ENCODE results near the gene AMBRA1.

AMBRA1 gene

DNA sequence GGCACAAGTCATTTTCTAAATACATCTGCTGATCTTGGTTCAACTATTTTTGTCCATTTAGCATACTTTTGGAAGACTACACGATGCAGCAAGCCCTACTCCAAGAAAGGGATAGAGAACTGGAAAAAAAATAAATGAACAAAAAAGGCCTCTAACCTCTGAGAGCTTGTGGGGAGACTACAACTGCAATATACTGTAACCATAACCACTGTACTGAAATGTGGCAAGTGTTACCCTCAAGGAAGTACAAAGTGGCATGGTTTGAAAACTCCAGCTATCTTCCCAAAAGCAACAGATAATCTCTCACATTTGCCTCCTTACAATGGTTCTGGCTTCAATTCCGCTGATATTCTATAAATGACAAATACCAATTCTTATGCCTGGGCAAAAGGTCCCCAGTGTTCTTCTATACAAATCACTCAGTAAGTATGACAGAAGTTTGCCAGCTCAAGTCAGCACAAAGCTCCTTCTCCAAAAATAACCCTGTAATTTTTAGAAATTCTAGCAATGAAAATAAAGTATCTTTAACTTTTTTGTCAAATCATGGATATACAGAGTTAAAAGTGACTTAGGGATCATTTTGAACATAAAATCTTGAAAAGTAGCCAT is 22.9 kb downstream of the AMBRA1 start:
- Histone ChIP-seq H2BK12ac (ENCODE audit: low read length in 2 of 2) (no peak overlapping the region), H2BK120ac (ENCODE audit: low read depth, low read length) (no peak overlapping the region), H3K4me1 (ENCODE audit: control insufficient read depth, insufficient read depth, low read depth, low read length) (no peaks in the 10 kb centered on the region), H3K27me3 (ENCODE audit: control insufficient read depth in 1 of 2, insufficient read depth in 1 of 2, low read length in 2 of 2) (no peaks in the 10 kb centered on the region), H3K9me3 (ENCODE audit: control insufficient read depth, low read length) (no peaks in the 10 kb centered on the region), H3K79me1 (replicated peaks; ENCODE audit: low read length, poor library complexity, severe bottlenecking) (peaks cover 22% of the 10 kb centered on the region), H2BK15ac (ENCODE audit: low read depth, poor library complexity, severe bottlenecking) (no peak overlapping the region), H3K4me3 (ENCODE audit: insufficient read depth in 1 of 2, low read depth in 1 of 2, low read length in 2 of 2) (no peak overlapping the region), H2BK5ac (ENCODE audit: low read depth, low read length, poor library complexity, severe bottlenecking) (no peak overlapping the region), H2AK5ac (ENCODE audit: low read length, severe bottlenecking) (no peak overlapping the region), H3K23ac (ENCODE audit: low read length in 2 of 2) (no peak overlapping the region), H4K8ac (ENCODE audit: low read length) (no peak overlapping the region), H3K4me2 (ENCODE audit: low read length, poor library complexity, severe bottlenecking) (no peak overlapping the region), H3K14ac (ENCODE audit: low read length in 2 of 2) (no peak overlapping the region), H2AFZ (ENCODE audit: low read depth, low read length) (no peak overlapping the region), H3K9ac (ENCODE audit: low read length) (no peak overlapping the region), H4K91ac (ENCODE audit: low read length) (no peak overlapping the region), H3K36me3 (ENCODE audit: control insufficient read depth in 1 of 2, insufficient read depth in 2 of 2, low read depth in 1 of 2, low read length in 2 of 2) (peaks cover 0 to 4% of the 10 kb centered on the region in 2 experiments), H3K18ac (ENCODE audit: low read depth in 1 of 2, low read length in 2 of 2) (no peak overlapping the region), H3K4ac (ENCODE audit: low read depth in 1 of 2, low read length in 2 of 2) (no peak overlapping the region), H3K27ac (ENCODE audit: low read length, poor library complexity, severe bottlenecking) (no peak overlapping the region)
- no peak for DNase-seq
- WGBS = 93% methylated on average over 1 of the region's 2 CpGs

DNA sequence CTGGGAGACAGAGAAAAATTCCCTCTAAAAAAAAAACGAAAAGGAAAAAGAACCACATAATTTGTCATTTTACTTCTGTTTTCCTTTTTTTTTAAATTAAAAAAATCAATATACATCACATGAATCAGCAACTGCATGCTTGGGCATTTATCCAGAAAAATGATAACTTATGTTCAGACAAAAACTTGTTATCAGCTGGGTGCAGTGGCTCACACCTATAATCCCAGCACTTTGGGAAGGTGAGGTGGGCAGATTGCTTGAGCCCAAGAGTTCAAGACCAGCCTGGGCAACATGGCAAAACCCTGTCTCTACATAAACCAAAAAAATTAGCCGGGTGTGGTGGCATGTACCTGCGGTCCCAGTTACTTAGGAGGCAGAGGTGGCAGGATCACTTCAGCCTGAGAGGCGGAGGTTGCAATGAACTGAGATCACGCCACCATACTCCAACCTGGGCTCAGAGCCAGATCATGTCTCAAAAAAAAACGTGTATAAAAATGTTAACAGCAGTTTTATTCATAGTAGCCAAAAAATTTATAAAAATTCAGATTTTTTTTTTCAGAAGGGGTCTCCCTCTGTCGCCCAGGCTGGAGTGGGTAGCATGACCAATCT is 28.5 kb downstream of the AMBRA1 start:
- H4K8ac ChIP-seq (ENCODE audit: low read length) = no peak overlapping the region

GRCh38 chr11:46564459-46564858 is 29.4 kb downstream of the AMBRA1 start:
- Histone ChIP-seq H3K36me3 (ENCODE audit: control insufficient read depth in 1 of 2, insufficient read depth in 2 of 2, low read depth in 1 of 2, low read length in 2 of 2) (peaks cover 0 to 4% of the 10 kb centered on the region in 2 experiments), H3K4me2 (ENCODE audit: low read length, poor library complexity, severe bottlenecking) (no peak overlapping the region), H3K4me1 (ENCODE audit: control insufficient read depth, insufficient read depth, low read depth, low read length) (peaks cover 4% of the 10 kb centered on the region), H3K9ac (ENCODE audit: low read length) (no peak overlapping the region), H3K4ac (ENCODE audit: low read depth in 1 of 2, low read length in 2 of 2) (no peak overlapping the region), H2BK15ac (ENCODE audit: low read depth, poor library complexity, severe bottlenecking) (no peak overlapping the region), H3K14ac (ENCODE audit: low read length in 2 of 2) (no peak overlapping the region), H2AFZ (ENCODE audit: low read depth, low read length) (no peak overlapping the region), H3K23ac (ENCODE audit: low read length in 2 of 2) (no peak overlapping the region), H3K9me3 (ENCODE audit: control insufficient read depth, low read length) (no peaks in the 10 kb centered on the region), H2AK5ac (ENCODE audit: low read length, severe bottlenecking) (no peak overlapping the region), H2BK12ac (ENCODE audit: low read length in 2 of 2) (no peak overlapping the region), H3K27ac (ENCODE audit: low read length, poor library complexity, severe bottlenecking) (no peak overlapping the region), H2BK120ac (ENCODE audit: low read depth, low read length) (no peak overlapping the region), H4K8ac (ENCODE audit: low read length) (no peak overlapping the region), H3K79me1 (replicated peaks; ENCODE audit: low read length, poor library complexity, severe bottlenecking) (peaks cover 21% of the 10 kb centered on the region), H4K91ac (ENCODE audit: low read length) (no peak overlapping the region), H3K27me3 (ENCODE audit: control insufficient read depth in 1 of 2, insufficient read depth in 1 of 2, low read length in 2 of 2) (no peaks in the 10 kb centered on the region), H2BK5ac (ENCODE audit: low read depth, low read length, poor library complexity, severe bottlenecking) (no peak overlapping the region), H3K18ac (ENCODE audit: low read depth in 1 of 2, low read length in 2 of 2) (no peak overlapping the region), H3K4me3 (ENCODE audit: insufficient read depth in 1 of 2, low read depth in 1 of 2, low read length in 2 of 2) (no peak overlapping the region)
- DNase-seq = peak; percentile 56
- WGBS = no CpG with 5 or more reads among the region's 1 CpG

More for the DNA sequence above, 28.5 kb downstream of the AMBRA1 start:
- Histone ChIP-seq H2BK12ac (ENCODE audit: low read length in 2 of 2) (no peak overlapping the region), H3K27ac (ENCODE audit: low read length, poor library complexity, severe bottlenecking) (no peak overlapping the region), H3K79me1 (replicated peaks; ENCODE audit: low read length, poor library complexity, severe bottlenecking) (peaks cover 23% of the 10 kb centered on the region), H3K9me3 (ENCODE audit: control insufficient read depth, low read length) (no peaks in the 10 kb centered on the region), H3K14ac (ENCODE audit: low read length in 2 of 2) (no peak overlapping the region), H4K91ac (ENCODE audit: low read length) (no peak overlapping the region), H3K23ac (ENCODE audit: low read length in 2 of 2) (no peak overlapping the region), H2AK5ac (ENCODE audit: low read length, severe bottlenecking) (no peak overlapping the region), H3K4me1 (ENCODE audit: control insufficient read depth, insufficient read depth, low read depth, low read length) (peaks cover 4% of the 10 kb centered on the region), H3K4ac (ENCODE audit: low read depth in 1 of 2, low read length in 2 of 2) (no peak overlapping the region), H2BK15ac (ENCODE audit: low read depth, poor library complexity, severe bottlenecking) (no peak overlapping the region), H2AFZ (ENCODE audit: low read depth, low read length) (no peak overlapping the region), H3K4me2 (ENCODE audit: low read length, poor library complexity, severe bottlenecking) (no peak overlapping the region), H3K36me3 (ENCODE audit: control insufficient read depth in 1 of 2, insufficient read depth in 2 of 2, low read depth in 1 of 2, low read length in 2 of 2) (peaks cover 0 to 4% of the 10 kb centered on the region in 2 experiments), H3K27me3 (ENCODE audit: control insufficient read depth in 1 of 2, insufficient read depth in 1 of 2, low read length in 2 of 2) (no peaks in the 10 kb centered on the region), H3K4me3 (ENCODE audit: insufficient read depth in 1 of 2, low read depth in 1 of 2, low read length in 2 of 2) (no peak overlapping the region), H3K9ac (ENCODE audit: low read length) (no peak overlapping the region), H3K18ac (ENCODE audit: low read depth in 1 of 2, low read length in 2 of 2) (no peak overlapping the region), H2BK120ac (ENCODE audit: low read depth, low read length) (no peak overlapping the region), H2BK5ac (ENCODE audit: low read depth, low read length, poor library complexity, severe bottlenecking) (no peak overlapping the region)
- DNase-seq = no peak
- WGBS = 97% methylated on average over 5 of the region's 7 CpGs

- no peak overlapping the region for H2AK5ac ChIP-seq (ENCODE audit: low read length, severe bottlenecking)
- H2AFZ ChIP-seq (ENCODE audit: low read depth, low read length) = no peak overlapping the region
- H3K14ac ChIP-seq (ENCODE audit: low read length in 2 of 2) = no peak overlapping the region
- H2BK5ac ChIP-seq (ENCODE audit: low read depth, low read length, poor library complexity, severe bottlenecking) = no peak overlapping the region
- H3K27me3 ChIP-seq (ENCODE audit: control insufficient read depth in 1 of 2, insufficient read depth in 1 of 2, low read length in 2 of 2) = no peaks in the 10 kb centered on the region
- H3K9ac ChIP-seq (ENCODE audit: low read length) = no peak overlapping the region
- H3K79me1 ChIP-seq (replicated peaks; ENCODE audit: low read length, poor library complexity, severe bottlenecking) = peaks cover 18% of the 10 kb centered on the region
- DNase-seq = no peak
- H3K4ac ChIP-seq (ENCODE audit: low read depth in 1 of 2, low read length in 2 of 2) = no peak overlapping the region
- no peaks in the 10 kb centered on the region for H3K36me3 ChIP-seq (ENCODE audit: control insufficient read depth in 1 of 2, insufficient read depth in 2 of 2, low read depth in 1 of 2, low read length in 2 of 2)
- no peak overlapping the region for H2BK12ac ChIP-seq (ENCODE audit: low read length in 2 of 2)
- H2BK120ac ChIP-seq (ENCODE audit: low read depth, low read length) = no peak overlapping the region
- WGBS = 100% methylated on average over 4 of the region's 5 CpGs
- H3K4me3 ChIP-seq (ENCODE audit: insufficient read depth in 1 of 2, low read depth in 1 of 2, low read length in 2 of 2) = no peak overlapping the region
- H4K91ac ChIP-seq (ENCODE audit: low read length) = no peak overlapping the region
- no peak overlapping the region for H3K23ac ChIP-seq (ENCODE audit: low read length in 2 of 2)
- no peak overlapping the region for H2BK15ac ChIP-seq (ENCODE audit: low read depth, poor library complexity, severe bottlenecking)
- no peak overlapping the region for H3K27ac ChIP-seq (ENCODE audit: low read length, poor library complexity, severe bottlenecking)
- H3K4me2 ChIP-seq (ENCODE audit: low read length, poor library complexity, severe bottlenecking) = no peak overlapping the region
- peaks cover 8% of the 10 kb centered on the region for H3K4me1 ChIP-seq (ENCODE audit: control insufficient read depth, insufficient read depth, low read depth, low read length)
- no peak overlapping the region for H3K18ac ChIP-seq (ENCODE audit: low read depth in 1 of 2, low read length in 2 of 2)
- no peak overlapping the region for H4K8ac ChIP-seq (ENCODE audit: low read length)
- H3K9me3 ChIP-seq (ENCODE audit: control insufficient read depth, low read length) = no peaks in the 10 kb centered on the region
Observed at GRCh38 chr11:46562527-46562926, 31.3 kb downstream of the AMBRA1 start.
